HL-60 (cell line): ENCODE results near the gene PHF21B.

Source experiments
- DNase-seq, 2 experiments: peaks; one replicate each; pipeline ENCODE4 v3.0.0-alpha.2; 2010 to 2020; ENCODE audit warnings: low read depth in 1 of 2, low spot score in 1 of 2
- H3K27ac ChIP-seq: fragments of 250-450 bp; sonication (Bioruptor Pico); replicated peaks from 2 replicates; pipeline ENCODE4 v1.5.1; 2020; ENCODE audit warnings: mild to moderate bottlenecking, moderate library complexity
- H3K27me3 ChIP-seq: fragments of 250-450 bp; sonication (Bioruptor Pico); 2 replicates; pipeline ENCODE4 v1.5.1; 2021; ENCODE audit warnings: mild to moderate bottlenecking, moderate library complexity; ENCODE audit not compliant: insufficient read depth, poor library complexity, severe bottlenecking
- H3K4me3 ChIP-seq: replicated peaks from 2 replicates; pipeline ENCODE4 v1.5.1; 2011; ENCODE audit warnings: mild to moderate bottlenecking, control low read depth, low read length; ENCODE audit not compliant: insufficient read depth
- GABPA ChIP-seq: IDR thresholded peaks from 2 replicates; pipeline ENCODE4 v1.6.1; 2012; ENCODE audit warnings: low read depth
- POLR2AphosphoS5 ChIP-seq: IDR thresholded peaks from 2 replicates; pipeline ENCODE4 v1.6.1; 2012; ENCODE audit warnings: low read depth
- SPI1 ChIP-seq: IDR thresholded peaks from 2 replicates; pipeline ENCODE4 v1.6.1; 2012; ENCODE audit warnings: low read depth, mild to moderate bottlenecking, borderline replicate concordance
- long read RNA-seq: library from polyadenylated mRNA; unstranded; transcript quantifications from one replicate; pipeline ENCODE4 v2.0.0, GENCODE V29; 2020
- TF ChIP-seq, protein P1 (sequence below): IDR thresholded peaks from 2 replicates; pipeline ENCODE4 v1.6.1; 2012; ENCODE audit warnings: low read depth; ENCODE audit not compliant: insufficient replicate concordance
- TF ChIP-seq, protein P2 (sequence below): IDR thresholded peaks from one replicate; pipeline ENCODE4 v1.5.1; 2011; ENCODE audit warnings: low read length, control low read depth, inconsistent platforms; ENCODE audit not compliant: insufficient read depth

Gene PHF21B
- long read RNA-seq, partial matches to known transcripts, result 0 of 1 reads
- long read RNA-seq, other reads (novel, unspliced or antisense), result 1 of 1 reads

DNA sequence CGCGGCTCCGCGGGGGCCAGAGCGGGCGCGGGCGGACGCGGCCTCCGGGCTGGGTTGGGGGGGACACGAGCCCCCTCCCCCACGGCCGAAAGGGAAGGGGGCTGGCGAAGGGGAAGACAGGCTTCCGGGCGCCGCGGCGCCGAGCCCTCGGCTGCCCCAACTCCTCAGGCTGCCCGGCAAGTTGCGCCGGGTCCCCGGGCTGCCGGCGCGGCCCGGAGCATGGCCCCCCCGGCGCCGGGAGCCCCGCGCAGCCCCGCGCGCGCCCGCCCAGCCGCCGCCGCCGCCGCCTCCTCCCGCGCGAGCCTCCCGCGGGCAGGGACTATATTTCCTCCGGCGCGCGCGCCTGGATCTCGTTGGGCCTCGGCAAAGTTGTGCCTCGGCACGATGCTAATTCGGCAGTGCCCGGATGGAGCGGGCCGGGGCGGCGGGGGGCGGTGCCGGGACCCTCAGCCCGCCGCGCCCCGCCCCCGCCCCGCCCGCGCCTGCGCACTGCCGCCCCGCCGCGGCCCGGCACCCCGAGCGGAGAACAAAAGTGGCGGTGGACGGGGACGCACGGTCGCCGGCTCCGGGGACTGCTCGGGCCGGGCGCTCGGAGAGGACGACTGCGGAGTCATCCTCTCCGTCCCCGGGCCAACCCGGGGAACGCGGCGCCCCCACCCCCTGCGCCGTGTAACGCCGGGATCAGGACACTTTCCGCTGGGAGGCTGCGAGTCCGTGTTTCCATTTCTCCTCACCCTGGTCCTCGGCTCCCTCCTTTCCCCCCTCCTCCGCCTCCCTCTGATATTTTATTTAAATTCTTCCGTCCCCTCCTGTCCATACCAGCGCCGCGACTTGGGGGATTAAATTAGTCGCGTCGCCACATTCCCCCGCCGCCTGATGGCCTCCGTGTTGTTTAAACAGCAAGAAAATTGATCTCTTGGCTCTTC is at the start of gene PHF21B:
Gene PHF21B (minus strand): TSS at position 400 of the 926 bp plus-strand sequence. CDS start 456 bp downstream, outside the sequence.
- peaks cover 47% of the 10 kb centered on the region for H3K27me3 ChIP-seq
- no peak for DNase-seq

DNA sequence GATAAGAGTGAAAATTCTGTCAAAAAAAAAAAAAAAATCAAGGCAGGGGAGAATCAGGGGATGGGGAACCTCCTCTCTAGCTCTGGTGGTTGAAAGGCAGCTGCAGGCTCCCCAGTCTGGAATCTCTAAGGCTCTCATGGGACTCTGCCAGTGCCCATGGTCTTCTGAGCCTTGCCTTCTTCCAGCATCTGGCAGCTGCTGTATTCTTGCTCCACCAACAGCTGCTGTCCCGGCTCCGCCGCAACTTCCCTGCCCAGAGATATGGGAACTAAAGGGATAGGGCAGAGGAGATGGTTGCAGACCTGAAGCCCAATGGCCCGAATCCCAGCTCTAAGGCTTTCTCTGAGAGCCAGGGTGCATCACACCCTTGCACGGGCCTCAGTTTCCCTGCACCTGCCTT is 49.5 kb upstream of the PHF21B start:
- H3K27ac ChIP-seq, result no peak overlapping the region
- no peak for DNase-seq

More for the DNA sequence above, at the start of gene PHF21B:
- Histone ChIP-seq H3K4me3 (no peak within 1 kb of the TSS), H3K27ac (no peak within 1 kb of the TSS)
- no peak for TF ChIP-seq GABPA
- TF ChIP-seq, protein P1, sequence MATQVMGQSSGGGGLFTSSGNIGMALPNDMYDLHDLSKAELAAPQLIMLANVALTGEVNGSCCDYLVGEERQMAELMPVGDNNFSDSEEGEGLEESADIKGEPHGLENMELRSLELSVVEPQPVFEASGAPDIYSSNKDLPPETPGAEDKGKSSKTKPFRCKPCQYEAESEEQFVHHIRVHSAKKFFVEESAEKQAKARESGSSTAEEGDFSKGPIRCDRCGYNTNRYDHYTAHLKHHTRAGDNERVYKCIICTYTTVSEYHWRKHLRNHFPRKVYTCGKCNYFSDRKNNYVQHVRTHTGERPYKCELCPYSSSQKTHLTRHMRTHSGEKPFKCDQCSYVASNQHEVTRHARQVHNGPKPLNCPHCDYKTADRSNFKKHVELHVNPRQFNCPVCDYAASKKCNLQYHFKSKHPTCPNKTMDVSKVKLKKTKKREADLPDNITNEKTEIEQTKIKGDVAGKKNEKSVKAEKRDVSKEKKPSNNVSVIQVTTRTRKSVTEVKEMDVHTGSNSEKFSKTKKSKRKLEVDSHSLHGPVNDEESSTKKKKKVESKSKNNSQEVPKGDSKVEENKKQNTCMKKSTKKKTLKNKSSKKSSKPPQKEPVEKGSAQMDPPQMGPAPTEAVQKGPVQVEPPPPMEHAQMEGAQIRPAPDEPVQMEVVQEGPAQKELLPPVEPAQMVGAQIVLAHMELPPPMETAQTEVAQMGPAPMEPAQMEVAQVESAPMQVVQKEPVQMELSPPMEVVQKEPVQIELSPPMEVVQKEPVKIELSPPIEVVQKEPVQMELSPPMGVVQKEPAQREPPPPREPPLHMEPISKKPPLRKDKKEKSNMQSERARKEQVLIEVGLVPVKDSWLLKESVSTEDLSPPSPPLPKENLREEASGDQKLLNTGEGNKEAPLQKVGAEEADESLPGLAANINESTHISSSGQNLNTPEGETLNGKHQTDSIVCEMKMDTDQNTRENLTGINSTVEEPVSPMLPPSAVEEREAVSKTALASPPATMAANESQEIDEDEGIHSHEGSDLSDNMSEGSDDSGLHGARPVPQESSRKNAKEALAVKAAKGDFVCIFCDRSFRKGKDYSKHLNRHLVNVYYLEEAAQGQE, result no peak
- TF ChIP-seq POLR2AphosphoS5, result no peak
- TF ChIP-seq, protein P2, sequence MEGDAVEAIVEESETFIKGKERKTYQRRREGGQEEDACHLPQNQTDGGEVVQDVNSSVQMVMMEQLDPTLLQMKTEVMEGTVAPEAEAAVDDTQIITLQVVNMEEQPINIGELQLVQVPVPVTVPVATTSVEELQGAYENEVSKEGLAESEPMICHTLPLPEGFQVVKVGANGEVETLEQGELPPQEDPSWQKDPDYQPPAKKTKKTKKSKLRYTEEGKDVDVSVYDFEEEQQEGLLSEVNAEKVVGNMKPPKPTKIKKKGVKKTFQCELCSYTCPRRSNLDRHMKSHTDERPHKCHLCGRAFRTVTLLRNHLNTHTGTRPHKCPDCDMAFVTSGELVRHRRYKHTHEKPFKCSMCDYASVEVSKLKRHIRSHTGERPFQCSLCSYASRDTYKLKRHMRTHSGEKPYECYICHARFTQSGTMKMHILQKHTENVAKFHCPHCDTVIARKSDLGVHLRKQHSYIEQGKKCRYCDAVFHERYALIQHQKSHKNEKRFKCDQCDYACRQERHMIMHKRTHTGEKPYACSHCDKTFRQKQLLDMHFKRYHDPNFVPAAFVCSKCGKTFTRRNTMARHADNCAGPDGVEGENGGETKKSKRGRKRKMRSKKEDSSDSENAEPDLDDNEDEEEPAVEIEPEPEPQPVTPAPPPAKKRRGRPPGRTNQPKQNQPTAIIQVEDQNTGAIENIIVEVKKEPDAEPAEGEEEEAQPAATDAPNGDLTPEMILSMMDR, result no peak
- no peak for TF ChIP-seq SPI1

DNA sequence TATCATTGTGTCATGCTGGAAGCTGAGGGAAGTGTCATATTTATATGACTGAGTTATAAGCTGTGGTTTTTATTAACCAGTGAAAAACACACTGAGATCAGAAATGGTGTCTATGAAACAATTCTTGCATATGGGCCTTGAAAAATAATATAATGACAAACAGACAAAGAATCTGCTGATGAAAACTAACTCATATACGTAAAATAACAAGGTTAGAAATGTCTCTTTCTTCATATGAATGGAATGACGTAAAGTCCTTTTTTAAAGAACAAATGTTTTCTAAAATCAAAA is 48.8 kb upstream of the PHF21B start:
- DNase-seq, result no peak
- Histone ChIP-seq H3K27ac (no peak overlapping the region), H3K27me3 (no peaks in the 10 kb centered on the region), H3K4me3 (no peak overlapping the region)
- TF ChIP-seq POLR2AphosphoS5, result no peak
- no peak for TF ChIP-seq GABPA
- TF ChIP-seq, protein P2, result no peak
- TF ChIP-seq, protein P1, result no peak
- no peak for TF ChIP-seq SPI1

More for the DNA sequence above, 49.5 kb upstream of the PHF21B start:
- H3K4me3 ChIP-seq, result no peak overlapping the region
- no peak for TF ChIP-seq GABPA
- no peak for TF ChIP-seq POLR2AphosphoS5
- TF ChIP-seq SPI1, result no peak
- TF ChIP-seq, protein P2, result no peak
- TF ChIP-seq, protein P1, result no peak
- H3K27me3 ChIP-seq, result no peaks in the 10 kb centered on the region
